Neural cell (in vitro differentiated cells): ENCODE data around the gene ZNRF1. TPM values are rescaled to one million over a fixed set of nuclear protein-coding genes. Genes with fewer than 3 reads are reported as not detected.

Source experiments
- H2AFZ ChIP-seq: fragments of 200-600, 300-800 bp; sonication (generic), shearing (Covaris generic); 2 replicates; pipeline ENCODE4 v1.6.0; 2014; ENCODE audit warnings: low read depth, mild to moderate bottlenecking, antibody characterized with exemption, low read length, moderate library complexity
- H3F3A ChIP-seq: fragments of 200-600 bp; shearing (Covaris generic); 2 replicates; pipeline ENCODE4 v1.6.1; 2016; ENCODE audit warnings: mild to moderate bottlenecking, moderate library complexity, mixed read lengths, antibody characterized with exemption, low read length; ENCODE audit not compliant: insufficient read depth, poor library complexity, severe bottlenecking
- H3K27ac ChIP-seq: fragments of 200-600, 300-800 bp; sonication (generic), shearing (Covaris generic); 2 replicates; pipeline ENCODE4 v1.5.1; 2014; ENCODE audit warnings: mild to moderate bottlenecking, low read length, moderate library complexity
- H3K27me3 ChIP-seq: fragments of 300-800, 200-600 bp; sonication (generic), shearing (Covaris generic); 2 replicates; pipeline ENCODE4 v1.6.0; 2014; ENCODE audit warnings: mild to moderate bottlenecking, low read depth, low read length, moderate library complexity; ENCODE audit not compliant: insufficient read depth
- H3K36me3 ChIP-seq: fragments of 300-800, 200-600 bp; sonication (generic), shearing (Covaris generic); 2 replicates; pipeline ENCODE4 v1.5.1; 2014; ENCODE audit warnings: mild to moderate bottlenecking, antibody characterized with exemption, low read length, moderate library complexity; ENCODE audit not compliant: insufficient read depth
- H3K4me2 ChIP-seq: fragments of 300-800, 200-600 bp; sonication (generic), shearing (Covaris generic); 2 replicates; pipeline ENCODE4 v1.6.0; 2014; ENCODE audit warnings: mild to moderate bottlenecking, low read length
- H3K4me3 ChIP-seq: fragments of 300-800, 200-600 bp; sonication (generic), shearing (Covaris generic); 2 replicates; pipeline ENCODE4 v1.5.1; 2014; ENCODE audit warnings: mild to moderate bottlenecking, low read length, moderate library complexity
- H3K79me2 ChIP-seq: fragments of 200-600 bp; shearing (Covaris generic); replicated peaks from 2 replicates; pipeline ENCODE4 v1.6.0; 2014; ENCODE audit warnings: mild to moderate bottlenecking, low read length, moderate library complexity; ENCODE audit not compliant: insufficient read depth
- H3K9ac ChIP-seq: fragments of 300-800, 200-600 bp; sonication (generic), shearing (Covaris generic); 2 replicates; pipeline ENCODE4 v1.6.1; 2016; ENCODE audit warnings: mild to moderate bottlenecking, low read length, mixed read lengths
- H3K9me2 ChIP-seq: fragments of 200-600 bp; shearing (Covaris generic); 2 replicates; pipeline ENCODE4 v1.6.1; 2016; ENCODE audit warnings: mild to moderate bottlenecking, low read length, mixed read lengths; ENCODE audit not compliant: insufficient read depth
- H3K9me3 ChIP-seq: fragments of 200-600, 300-800 bp; sonication (generic), shearing (Covaris generic); 2 replicates; pipeline ENCODE4 v1.6.1; 2016; ENCODE audit warnings: mild to moderate bottlenecking, mixed run types, low read length, moderate library complexity, mixed read lengths
- H4K20me1 ChIP-seq: fragments of 200-600 bp; shearing (Covaris generic); 2 replicates; pipeline ENCODE4 v1.6.1; 2016; ENCODE audit warnings: mild to moderate bottlenecking, mixed run types; ENCODE audit not compliant: insufficient read depth
- CTCF ChIP-seq: fragments of 450-650 bp; IDR thresholded peaks from 2 replicates; pipeline ENCODE4 v1.5.1; 2014; ENCODE audit warnings: antibody characterized with exemption, mild to moderate bottlenecking, moderate library complexity; ENCODE audit not compliant: poor library complexity, severe bottlenecking
- EP300 ChIP-seq: fragments of 450-650 bp; conservative IDR thresholded peaks from 2 replicates; pipeline ENCODE4 v1.6.1; 2014; ENCODE audit warnings: antibody characterized with exemption, mild to moderate bottlenecking, moderate library complexity; ENCODE audit not compliant: poor library complexity, severe bottlenecking
- EZH2 ChIP-seq: fragments of 200-600, 300-800 bp; shearing (Covaris generic), sonication (generic); IDR thresholded peaks from 2 replicates; pipeline ENCODE4 v1.6.1; 2014; ENCODE audit warnings: antibody characterized with exemption, low read length, borderline replicate concordance, mild to moderate bottlenecking; ENCODE audit not compliant: insufficient read depth, poor library complexity, severe bottlenecking
- MXI1 ChIP-seq: fragments of 450-650 bp; conservative IDR thresholded peaks from 2 replicates; pipeline ENCODE4 v1.6.1; 2014; ENCODE audit warnings: antibody characterized with exemption, mild to moderate bottlenecking; ENCODE audit not compliant: poor library complexity, severe bottlenecking
- POLR2AphosphoS5 ChIP-seq: IDR thresholded peaks from 2 replicates; pipeline ENCODE4 v1.6.1; 2012
- RAD21 ChIP-seq: fragments of 450-650 bp; conservative IDR thresholded peaks from 2 replicates; pipeline ENCODE4 v1.6.1; 2014; ENCODE audit warnings: antibody characterized with exemption, mild to moderate bottlenecking, moderate library complexity
- REST ChIP-seq: IDR thresholded peaks from 2 replicates; pipeline ENCODE4 v1.6.1; 2012; ENCODE audit warnings: borderline replicate concordance
- SMC3 ChIP-seq: fragments of 450-650 bp; conservative IDR thresholded peaks from 2 replicates; pipeline ENCODE4 v1.6.1; 2014; ENCODE audit warnings: antibody characterized with exemption, mild to moderate bottlenecking, moderate library complexity; ENCODE audit not compliant: poor library complexity
- TAF1 ChIP-seq: IDR thresholded peaks from 2 replicates; pipeline ENCODE4 v1.6.1; 2012; ENCODE audit warnings: low read depth
- polyA plus RNA-seq: library from polyadenylated mRNA; depleted of rRNA; stranded (reverse); fragments of >200 nt; gene quantifications from 2 replicates; pipeline ENCODE4 v1.2.3, GENCODE V29; 2014

The ZNRF1 gene
- polyA plus RNA-seq, 1 donor from 2014 or later: 31.6 TPM

- TF ChIP-seq TAF1 (no peak), POLR2AphosphoS5 (no peak), MXI1 (no peak), REST (no peak), SMC3 (no peak), RAD21 (no peak), EZH2 (no peak), CTCF (no peak), EP300 (no peak)
- H3F3A ChIP-seq: no peaks in the 10 kb centered on the region
- H3K4me3 ChIP-seq: no peak overlapping the region
- H3K4me2 ChIP-seq: no peak overlapping the region
- H3K36me3 ChIP-seq: no peaks in the 10 kb centered on the region
- no peaks in the 10 kb centered on the region for H3K9me2 ChIP-seq
- H4K20me1 ChIP-seq: no peaks in the 10 kb centered on the region
- H2AFZ ChIP-seq: no peak overlapping the region
- H3K27ac ChIP-seq: no peak overlapping the region
- H3K79me2 ChIP-seq: peaks cover 49% of the 10 kb centered on the region
- H3K9ac ChIP-seq: no peak overlapping the region
- no peaks in the 10 kb centered on the region for H3K27me3 ChIP-seq
- H3K9me3 ChIP-seq: no peaks in the 10 kb centered on the region
Measured at GRCh38 chr16:75080205-75081029, 81.6 kb downstream of the ZNRF1 start.

DNA sequence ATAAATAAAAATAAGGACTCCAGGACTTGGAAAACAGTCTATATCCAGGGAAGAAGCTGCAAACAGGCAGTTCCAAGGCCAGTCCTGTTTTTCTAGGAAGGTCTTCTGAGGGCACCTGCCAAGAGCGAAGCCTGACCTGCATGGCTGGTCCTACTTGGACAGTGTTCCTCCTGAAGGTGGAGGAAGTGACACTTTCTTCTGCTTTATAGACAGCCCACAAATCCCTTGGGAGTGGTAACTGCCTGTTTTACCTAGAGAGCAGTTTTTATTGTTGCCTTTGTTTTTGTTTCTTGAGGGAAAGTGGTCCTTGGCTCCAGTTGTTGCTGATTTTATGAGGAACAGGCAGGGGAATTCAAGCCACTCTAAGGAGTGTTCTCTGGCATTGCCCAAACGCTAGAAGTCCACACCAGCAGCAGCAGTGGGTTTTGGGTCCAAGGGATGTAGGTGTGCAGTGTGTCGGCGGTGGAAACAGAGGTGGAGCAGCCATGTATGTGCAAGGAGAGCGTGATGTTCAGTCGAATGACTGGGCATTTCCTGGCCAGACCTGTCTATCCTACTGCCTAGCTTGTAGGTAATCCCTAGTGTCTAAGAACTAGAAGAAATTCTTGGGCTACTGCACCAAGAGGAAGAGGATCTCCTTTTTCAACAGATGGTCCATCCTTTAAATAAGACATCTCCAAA is 82.5 kb downstream of the ZNRF1 start:
- no peak overlapping the region for H3K9ac ChIP-seq
- H3K79me2 ChIP-seq: peaks cover 47% of the 10 kb centered on the region
- TF ChIP-seq RAD21 (no peak), POLR2AphosphoS5 (no peak), SMC3 (no peak), EZH2 (no peak), CTCF (no peak), TAF1 (no peak), MXI1 (no peak), REST (no peak), EP300 (no peak)

More for the DNA sequence above, 82.5 kb downstream of the ZNRF1 start:
- H3K27me3 ChIP-seq: no peaks in the 10 kb centered on the region
- no peak overlapping the region for H2AFZ ChIP-seq
- no peak overlapping the region for H3K27ac ChIP-seq
- no peak overlapping the region for H3K4me3 ChIP-seq
- H3K9me2 ChIP-seq: no peaks in the 10 kb centered on the region
- no peaks in the 10 kb centered on the region for H3K9me3 ChIP-seq
- no peaks in the 10 kb centered on the region for H3F3A ChIP-seq
- H3K36me3 ChIP-seq: no peaks in the 10 kb centered on the region
- H3K4me2 ChIP-seq: no peak overlapping the region
- H4K20me1 ChIP-seq: no peaks in the 10 kb centered on the region
